NB4 (cell line): ENCODE data around the gene CA5A.
A peak's percentile ranks its signal among the peaks of the same experiment; 100 is the strongest.

ENCODE experiments used
- DNase-seq: peaks from one replicate; pipeline ENCODE4 v3.0.0; 2010; ENCODE audit warnings: low read depth
- H3K4me3 ChIP-seq: one replicate; pipeline ENCODE4 v1.5.1; 2011; ENCODE audit warnings: mild to moderate bottlenecking, low read depth, low read length, moderate library complexity
- MYC ChIP-seq: IDR thresholded peaks from 2 replicates; pipeline ENCODE4 v1.6.1; 2011; ENCODE audit warnings: low read depth, low read length
- POLR2A ChIP-seq: IDR thresholded peaks from 2 replicates; pipeline ENCODE4 v1.6.1; 2011; ENCODE audit warnings: mild to moderate bottlenecking; ENCODE audit not compliant: insufficient read length; ENCODE audit errors: extremely low read depth
- TF ChIP-seq, protein P1 (sequence below): IDR thresholded peaks from 2 replicates; pipeline ENCODE4 v1.6.1; 2011; ENCODE audit warnings: low read depth, low read length
- TF ChIP-seq, protein P2 (sequence below): IDR thresholded peaks from one replicate; pipeline ENCODE4 v1.5.1; 2012; ENCODE audit warnings: low read depth, low read length

Gene CA5A

DNA sequence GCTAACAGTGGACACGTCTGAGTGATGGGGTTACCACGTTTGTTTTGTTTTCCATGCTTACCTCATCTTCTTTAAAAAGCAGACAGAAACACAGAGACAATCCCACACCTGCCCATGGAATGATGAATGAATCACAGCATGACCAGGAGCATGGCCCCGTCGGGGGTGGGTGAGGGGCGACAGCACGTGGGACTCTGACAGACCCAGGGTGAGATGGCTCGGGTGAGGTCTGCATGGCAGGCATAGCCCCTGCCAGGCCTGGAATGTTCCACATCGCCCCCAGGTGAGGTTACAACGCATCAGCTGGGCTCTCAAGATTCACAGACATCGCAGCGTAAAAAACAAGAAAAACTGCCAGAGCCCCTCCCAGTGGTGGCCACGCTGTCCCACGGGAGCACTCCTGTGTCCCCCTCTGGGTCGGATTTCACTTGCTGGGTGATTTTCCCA is 85.2 kb downstream of the CA5A start:
- TF ChIP-seq, protein P1, sequence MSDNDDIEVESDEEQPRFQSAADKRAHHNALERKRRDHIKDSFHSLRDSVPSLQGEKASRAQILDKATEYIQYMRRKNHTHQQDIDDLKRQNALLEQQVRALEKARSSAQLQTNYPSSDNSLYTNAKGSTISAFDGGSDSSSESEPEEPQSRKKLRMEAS: no peak
- TF ChIP-seq MYC (no peak), POLR2A (no peak)
- TF ChIP-seq, protein P2, sequence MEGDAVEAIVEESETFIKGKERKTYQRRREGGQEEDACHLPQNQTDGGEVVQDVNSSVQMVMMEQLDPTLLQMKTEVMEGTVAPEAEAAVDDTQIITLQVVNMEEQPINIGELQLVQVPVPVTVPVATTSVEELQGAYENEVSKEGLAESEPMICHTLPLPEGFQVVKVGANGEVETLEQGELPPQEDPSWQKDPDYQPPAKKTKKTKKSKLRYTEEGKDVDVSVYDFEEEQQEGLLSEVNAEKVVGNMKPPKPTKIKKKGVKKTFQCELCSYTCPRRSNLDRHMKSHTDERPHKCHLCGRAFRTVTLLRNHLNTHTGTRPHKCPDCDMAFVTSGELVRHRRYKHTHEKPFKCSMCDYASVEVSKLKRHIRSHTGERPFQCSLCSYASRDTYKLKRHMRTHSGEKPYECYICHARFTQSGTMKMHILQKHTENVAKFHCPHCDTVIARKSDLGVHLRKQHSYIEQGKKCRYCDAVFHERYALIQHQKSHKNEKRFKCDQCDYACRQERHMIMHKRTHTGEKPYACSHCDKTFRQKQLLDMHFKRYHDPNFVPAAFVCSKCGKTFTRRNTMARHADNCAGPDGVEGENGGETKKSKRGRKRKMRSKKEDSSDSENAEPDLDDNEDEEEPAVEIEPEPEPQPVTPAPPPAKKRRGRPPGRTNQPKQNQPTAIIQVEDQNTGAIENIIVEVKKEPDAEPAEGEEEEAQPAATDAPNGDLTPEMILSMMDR: no peak
- DNase-seq: no peak
- no peak overlapping the region for H3K4me3 ChIP-seq

DNA sequence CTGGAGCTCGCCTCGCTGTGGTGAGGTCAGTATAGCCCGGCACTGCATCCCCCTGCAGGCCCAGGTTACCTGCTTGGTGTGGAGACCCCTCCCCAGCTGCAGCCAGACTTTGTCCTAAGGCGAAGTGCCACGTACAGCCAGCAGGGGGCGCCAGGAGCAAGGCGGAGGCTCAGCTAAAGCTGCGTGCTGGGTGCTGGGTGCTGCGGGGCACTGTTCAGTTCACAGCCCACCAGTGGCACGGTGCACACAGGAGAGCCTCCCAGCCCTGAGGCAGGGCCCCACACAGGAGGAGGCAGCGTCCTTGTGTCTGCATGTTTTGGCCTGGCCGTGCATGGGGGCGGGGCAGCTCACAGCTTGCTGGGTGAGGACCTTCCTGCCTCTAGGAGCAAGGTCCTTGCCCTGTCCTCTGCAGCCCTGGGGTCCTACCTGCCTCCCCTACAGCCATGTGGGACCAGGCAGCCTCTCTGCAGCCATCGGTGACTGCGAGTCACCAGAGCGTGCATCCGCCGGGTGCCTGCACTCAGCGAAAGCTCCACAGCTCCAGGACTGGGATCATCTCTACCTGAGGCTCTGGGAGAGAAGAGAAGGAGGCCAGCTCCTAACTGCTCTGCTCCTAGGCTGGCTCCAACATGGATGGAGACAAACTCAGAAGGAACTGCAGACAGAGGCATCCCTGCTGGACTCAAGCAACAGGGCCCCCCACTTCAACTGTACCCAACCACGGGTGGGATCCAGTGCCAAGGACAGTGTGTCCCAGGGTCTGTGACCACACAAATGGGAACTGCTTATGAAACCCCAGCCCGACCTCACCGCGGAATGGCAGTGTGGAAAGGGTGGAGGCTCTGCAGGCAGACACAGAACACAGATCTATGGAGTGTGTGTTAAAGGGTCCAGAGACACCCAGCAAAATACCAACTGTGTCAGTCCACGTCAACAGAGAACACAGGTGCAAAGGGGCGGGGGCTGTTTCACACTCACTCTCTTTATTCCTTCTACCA is 86.0 kb downstream of the CA5A start:
- H3K4me3 ChIP-seq: no peak overlapping the region
- DNase-seq: peak; percentile 82

DNA sequence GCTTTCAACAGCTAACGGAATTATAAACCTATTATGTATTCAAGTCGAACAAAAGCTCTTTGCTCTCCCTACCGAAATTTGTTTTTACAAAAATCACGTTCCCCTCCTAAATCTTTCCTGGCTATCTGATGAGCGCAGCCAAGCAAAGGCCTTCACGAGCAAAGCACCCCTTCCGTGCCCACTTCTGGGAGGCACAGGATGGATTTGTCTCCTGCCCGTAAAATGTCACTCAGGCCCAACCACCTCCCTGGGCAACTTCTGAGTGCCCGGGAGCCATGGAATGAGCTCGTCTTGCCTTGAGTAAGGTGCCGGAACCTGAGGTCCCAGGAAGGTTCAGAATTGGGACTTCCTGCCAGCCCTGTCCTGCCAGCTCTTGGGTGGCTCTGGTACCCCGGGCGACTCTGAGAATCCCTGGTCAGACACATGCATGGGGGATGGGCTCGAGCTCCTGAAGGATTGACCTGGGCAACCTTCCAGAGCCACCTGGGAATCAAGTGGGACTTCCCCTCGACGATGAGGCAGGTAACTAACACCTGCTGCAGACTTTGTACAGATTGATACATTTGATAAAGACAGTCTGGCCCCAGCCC is 86.8 kb downstream of the CA5A start:
- no peak for DNase-seq
- H3K4me3 ChIP-seq: no peak overlapping the region
- TF ChIP-seq, protein P1: no peak
- no peak for TF ChIP-seq MYC
- TF ChIP-seq, protein P2: no peak
- TF ChIP-seq POLR2A: no peak

More for the DNA sequence above, 86.0 kb downstream of the CA5A start:
- TF ChIP-seq POLR2A: no peak
- TF ChIP-seq, protein P2: peak; percentile 92

DNA sequence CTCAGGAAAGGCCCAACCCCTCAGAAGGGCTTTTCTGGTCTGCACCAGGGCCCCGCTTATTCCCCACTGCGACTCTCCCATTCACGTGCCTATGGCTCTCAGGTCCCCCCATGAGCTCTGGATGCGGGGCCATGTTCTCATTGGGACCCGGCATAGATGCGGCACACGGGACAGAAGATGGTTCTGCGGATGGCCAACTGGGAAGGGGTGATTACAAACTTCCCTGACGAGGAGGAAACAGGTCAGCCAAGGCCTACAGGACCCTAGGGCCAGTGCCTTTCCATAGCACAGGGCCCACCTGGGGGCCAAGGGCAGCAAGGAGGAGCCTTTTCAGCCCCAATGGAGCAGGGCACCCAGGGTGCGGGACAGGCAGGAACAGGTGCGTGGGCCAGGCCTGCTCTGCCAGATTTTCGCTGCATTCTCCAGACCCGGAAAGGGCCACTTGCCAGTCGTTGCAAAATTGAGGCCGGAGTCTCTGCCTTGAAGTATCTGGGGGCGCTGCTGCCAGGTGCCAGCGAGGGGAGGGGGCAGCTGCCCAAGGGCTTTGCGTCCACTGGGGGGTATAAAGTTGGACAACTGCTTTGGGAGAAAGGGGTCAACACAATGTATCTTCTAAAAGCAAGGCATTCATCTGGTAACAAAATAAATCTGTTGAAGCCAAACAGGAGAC is 87.5 kb downstream of the CA5A start:
- TF ChIP-seq MYC (no peak), POLR2A (no peak)
- TF ChIP-seq, protein P2: no peak
- TF ChIP-seq, protein P1: no peak
- no peak for DNase-seq
- H3K4me3 ChIP-seq: no peak overlapping the region

DNA sequence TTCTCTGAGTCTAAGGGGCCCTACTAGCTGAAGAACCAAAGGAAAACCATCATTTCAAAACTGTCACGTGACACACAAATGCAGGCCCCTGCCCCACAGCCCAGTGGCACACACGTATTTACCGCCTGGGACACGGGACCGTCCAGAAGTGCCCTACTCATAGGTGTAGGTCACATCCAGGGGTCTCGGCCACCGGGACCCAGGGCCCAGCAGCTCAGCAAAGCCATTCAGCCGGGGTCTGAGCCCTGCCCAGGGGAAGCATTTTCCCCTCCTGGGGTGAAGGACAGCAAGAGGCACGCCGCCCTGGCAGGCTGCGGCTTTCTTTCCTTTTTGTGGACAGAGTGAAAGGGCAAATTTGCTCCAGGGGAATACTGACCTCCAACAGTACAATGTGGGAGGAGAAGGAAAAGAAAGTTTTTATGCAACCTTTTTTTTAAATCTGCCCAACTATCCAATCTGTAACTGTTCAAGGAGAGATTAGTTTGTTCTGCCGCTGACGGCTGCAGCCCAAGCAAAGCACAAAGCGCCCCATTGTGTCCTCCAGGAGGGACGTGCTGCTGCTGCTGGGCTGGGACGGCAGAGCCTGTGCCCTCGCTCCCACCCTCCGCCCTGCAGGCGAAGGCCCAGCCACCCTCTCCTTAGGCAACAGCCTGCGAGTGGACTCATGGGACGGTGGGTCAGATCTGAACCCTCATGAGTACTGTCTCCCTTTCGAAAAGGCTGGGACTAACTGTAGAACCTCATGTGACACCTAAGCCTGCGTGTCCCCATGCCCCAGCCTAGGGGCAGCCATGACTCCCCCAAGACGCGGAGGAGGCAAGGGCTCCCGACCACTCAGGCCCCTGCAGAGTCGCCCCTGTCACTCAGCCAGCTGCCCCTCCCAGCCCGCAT is 88.3 kb downstream of the CA5A start:
- no peak overlapping the region for H3K4me3 ChIP-seq
- no peak for DNase-seq
- TF ChIP-seq, protein P1: no peak
- peak; percentile 16 for TF ChIP-seq POLR2A

DNA sequence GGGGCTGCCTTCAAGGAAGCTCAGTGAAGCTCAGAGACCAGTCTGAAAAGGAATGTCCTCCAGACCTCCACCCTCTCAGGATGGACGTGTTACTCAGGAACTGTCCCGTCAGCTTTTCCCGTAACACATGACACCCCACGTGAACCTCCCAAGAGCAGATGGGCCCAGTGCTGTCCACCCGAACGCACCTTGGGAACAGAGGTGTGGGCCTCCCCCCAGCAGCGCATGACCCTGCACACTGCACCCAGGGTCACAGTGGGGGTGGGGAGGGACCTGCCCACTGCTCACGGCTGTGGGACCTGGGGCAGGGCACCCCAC is 88.9 kb downstream of the CA5A start:
- no peak for DNase-seq
- TF ChIP-seq, protein P2: no peak
- TF ChIP-seq POLR2A (no peak), MYC (no peak)
- TF ChIP-seq, protein P1: no peak

More for the DNA sequence above, 88.9 kb downstream of the CA5A start:
- H3K4me3 ChIP-seq: no peak overlapping the region
